Epithelial cell of prostate (primary cell): ENCODE measurements around the gene FXYD3.

Source experiments
- DNase-seq: peaks from one replicate; pipeline ENCODE4 v3.0.0-alpha.2; 2011; ENCODE audit warnings: low read depth, low spot score
- H3K27ac ChIP-seq: fragments of 450-650 bp; 2 replicates; pipeline ENCODE4 v1.5.1; 2017; ENCODE audit warnings: mild to moderate bottlenecking

Gene FXYD3, protein sequence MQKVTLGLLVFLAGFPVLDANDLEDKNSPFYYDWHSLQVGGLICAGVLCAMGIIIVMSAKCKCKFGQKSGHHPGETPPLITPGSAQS

DNA sequence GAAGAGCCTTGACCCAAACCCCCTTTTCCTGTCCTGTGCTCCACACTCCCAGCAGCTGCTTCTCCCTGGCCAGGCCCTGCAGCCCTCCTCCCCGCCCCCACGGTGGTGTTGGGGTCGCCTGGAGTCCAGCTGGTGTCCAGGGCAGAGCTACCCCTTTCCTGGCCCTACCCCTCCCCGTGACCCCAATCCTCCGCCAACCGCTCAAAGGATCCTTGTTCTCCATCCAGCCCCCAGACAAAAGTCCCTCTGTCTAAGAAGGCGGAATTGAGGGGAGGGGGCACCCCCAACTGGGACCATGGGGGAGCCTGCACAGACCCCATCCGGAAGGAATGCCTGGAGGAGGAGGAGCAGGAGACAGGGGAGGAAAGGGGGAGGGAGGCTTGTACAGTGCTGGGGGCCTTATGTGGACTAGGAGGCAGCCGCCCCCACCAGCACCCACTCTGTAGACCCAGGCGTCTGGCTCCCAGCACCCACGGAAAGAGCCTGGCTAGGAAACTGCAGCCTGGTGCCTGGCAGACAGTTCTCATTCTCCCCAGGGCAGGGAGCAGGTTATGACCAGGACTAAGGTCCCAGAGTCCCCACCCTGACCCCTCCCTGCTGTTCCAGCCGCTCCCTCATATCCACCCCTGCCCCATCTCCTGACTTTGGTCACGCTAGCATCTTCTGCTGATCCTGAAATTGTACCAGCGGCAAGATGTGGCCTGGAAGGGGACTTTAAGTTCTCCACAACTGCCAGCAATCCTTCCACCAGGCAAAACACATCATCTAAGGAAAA, at the start of gene FXYD3:
Gene FXYD3 (plus strand): TSS at position 647 of the 775 bp plus-strand sequence. CDS start 3,554 bp downstream, outside the sequence.
- no peak for DNase-seq
- H3K27ac ChIP-seq: peak within 1 kb of the TSS; percentile 90

DNA sequence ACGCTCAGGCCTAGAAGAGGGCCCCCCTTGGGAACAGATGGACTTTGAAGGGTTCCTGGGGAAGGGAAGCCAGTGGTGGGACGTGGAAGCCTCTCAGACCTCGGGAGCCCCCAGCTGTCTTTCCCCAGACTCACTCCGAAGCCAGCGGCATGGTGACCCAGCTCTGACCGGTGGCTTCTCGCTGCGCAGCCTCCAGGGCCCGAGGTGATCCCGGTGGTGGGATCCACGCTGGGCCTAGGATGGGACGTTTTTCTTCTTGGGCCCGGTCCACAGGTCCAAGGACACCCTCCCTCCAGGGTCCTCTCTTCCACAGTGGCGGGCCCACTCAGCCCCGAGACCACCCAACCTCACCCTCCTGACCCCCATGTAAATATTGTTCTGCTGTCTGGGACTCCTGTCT, 49.5 kb upstream of the FXYD3 start:
- no peak for DNase-seq
- no peak overlapping the region for H3K27ac ChIP-seq

GRCh38 chr19:35066691-35067563, 48.7 kb upstream of the FXYD3 start:
- DNase-seq: no peak
- no peak overlapping the region for H3K27ac ChIP-seq

DNA sequence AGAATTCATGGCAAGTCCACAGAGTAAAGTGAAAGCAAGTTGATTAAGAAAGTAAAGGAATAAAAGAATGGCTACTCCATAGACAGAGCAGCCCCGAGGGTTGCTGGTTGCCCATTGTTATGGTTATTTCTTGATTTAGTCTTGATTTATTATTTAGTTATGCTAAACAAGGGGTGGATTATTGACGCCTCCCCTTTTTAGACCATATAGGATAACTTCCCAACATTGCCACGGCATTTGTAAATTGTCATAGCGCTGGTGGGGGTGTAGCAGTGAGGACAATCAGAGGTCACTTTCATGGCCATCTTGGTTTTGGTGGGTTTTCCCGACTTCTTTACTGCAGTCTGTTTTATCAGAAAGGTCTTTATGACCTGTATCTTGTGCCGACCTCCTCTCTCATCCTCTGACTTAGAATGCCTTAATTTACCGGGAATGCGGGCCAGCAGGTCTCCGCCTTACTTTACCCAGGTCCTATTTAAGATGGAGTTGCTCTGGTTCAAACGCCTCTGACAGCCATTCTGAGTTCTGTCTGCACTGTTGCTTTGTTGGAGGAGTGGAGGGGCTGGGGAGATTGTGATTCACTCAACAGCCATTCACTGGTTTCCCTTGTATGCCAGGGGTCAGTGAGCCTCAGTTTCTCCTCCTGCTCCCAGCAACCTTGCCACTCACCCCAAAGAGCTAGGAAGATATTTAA, 46.5 kb upstream of the FXYD3 start:
- H3K27ac ChIP-seq: no peak overlapping the region
- no peak for DNase-seq

DNA sequence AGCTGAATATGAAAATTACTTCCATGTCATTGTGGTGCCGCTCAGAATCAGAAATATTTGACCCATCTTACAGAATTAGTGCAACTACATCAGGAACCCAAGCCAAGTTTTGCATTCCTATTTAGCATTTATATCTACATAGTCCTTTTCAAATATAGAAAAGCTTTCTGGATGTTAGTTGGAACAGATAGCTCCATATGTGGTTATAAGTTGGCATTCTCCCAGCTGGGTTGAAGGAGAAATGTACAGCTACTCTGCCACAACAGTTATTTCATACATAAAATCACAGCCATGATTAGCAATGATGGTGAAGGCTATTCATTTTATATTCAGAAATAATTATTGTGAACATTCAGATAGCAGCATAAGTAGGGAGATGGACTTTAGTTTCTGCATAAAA, 45.9 kb upstream of the FXYD3 start:
- no peak for DNase-seq
- H3K27ac ChIP-seq: no peak overlapping the region

GRCh38 chr19:35070471-35070870, 45.2 kb upstream of the FXYD3 start:
- H3K27ac ChIP-seq: no peak overlapping the region
- no peak for DNase-seq

DNA sequence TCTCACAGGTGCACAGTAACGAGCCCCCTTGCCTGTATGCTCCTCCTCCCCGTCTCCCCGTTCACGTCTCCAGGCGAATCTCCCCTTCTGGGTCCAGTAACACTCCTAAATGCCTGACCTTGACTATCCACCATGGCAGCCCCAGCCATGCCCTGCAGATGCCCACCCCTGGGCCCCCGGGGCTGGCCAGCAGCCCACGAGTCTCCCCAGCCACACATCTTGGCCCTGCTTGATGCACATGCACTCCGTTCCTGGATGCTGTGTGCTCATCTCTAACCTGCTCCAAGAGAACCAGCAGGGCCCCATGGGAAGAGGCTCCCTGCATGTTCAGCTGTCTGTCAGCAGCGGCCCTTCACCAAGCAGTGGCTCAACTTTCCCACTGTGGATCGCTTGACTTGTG, 42.1 kb upstream of the FXYD3 start:
- no peak overlapping the region for H3K27ac ChIP-seq
- no peak for DNase-seq

DNA sequence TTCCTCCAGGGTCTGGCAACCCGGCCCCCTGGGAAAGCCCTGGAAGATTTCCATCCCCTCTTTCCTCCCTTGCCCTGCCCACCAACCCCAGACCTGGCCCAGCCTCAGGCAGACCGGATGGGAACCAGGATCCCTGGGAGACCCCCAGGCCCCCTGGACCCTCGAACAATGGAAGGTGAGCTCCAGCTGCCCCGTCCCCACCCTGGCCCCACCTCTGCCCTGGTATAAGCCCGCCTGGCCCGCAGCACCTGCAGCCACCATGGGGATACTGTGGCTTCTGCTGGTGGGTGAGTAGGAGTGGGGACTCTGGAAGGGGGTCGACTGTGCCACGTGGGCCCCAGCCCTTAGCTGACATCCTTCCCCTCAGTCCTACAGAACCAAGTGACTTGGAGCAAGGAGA, 41.7 kb upstream of the FXYD3 start:
- no peak for DNase-seq
- H3K27ac ChIP-seq: no peak overlapping the region

GRCh38 chr19:35074426-35075201, 41.0 kb upstream of the FXYD3 start:
- DNase-seq: no peak
- H3K27ac ChIP-seq: no peak overlapping the region

DNA sequence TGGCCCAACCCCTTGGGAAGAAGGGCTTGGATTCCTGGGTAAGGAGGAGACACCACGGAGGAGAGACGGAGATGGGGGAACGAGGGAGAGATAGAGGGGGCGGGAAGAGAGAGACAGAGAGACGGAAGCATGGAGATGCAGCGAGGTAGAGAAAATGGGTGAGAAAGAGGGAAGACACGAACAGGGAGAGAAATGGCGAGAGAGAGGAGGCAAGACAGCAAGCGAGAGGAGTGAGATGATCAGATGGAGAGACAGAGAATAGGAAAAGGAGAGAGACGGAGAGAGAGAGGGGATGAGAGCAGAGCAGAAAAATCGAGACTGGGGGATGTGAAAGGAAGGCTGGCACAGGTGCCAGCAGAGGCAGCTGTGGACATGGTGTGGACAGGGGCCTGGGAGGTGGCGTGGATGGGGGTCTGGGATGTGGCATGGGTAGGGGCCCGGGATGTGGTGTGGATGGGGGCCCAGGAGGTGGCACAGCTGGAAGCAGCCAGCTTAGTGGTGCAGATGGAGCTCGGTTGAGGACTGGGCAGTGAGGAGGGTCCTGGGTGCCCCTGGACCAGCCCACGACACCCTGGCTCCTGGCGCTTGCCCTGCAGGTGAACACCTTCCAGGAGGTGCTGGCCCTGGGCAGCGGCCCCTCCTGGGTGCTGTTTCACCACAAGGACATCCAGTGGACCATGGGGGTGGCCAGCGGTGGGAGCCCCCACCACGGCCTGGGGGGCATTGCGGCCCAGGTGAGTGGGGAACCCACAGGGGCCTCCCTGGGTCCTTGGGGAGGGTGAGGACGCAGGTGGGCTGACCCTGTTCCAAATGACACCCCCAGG, 40.2 kb upstream of the FXYD3 start:
- no peak for DNase-seq
- no peak overlapping the region for H3K27ac ChIP-seq

- no peak overlapping the region for H3K27ac ChIP-seq
- DNase-seq: no peak
Measured at GRCh38 chr19:35076026-35076370, 39.6 kb upstream of the FXYD3 start.

- no peak overlapping the region for H3K27ac ChIP-seq
- DNase-seq: no peak
Measured at GRCh38 chr19:35076657-35077056, 39.0 kb upstream of the FXYD3 start.

DNA sequence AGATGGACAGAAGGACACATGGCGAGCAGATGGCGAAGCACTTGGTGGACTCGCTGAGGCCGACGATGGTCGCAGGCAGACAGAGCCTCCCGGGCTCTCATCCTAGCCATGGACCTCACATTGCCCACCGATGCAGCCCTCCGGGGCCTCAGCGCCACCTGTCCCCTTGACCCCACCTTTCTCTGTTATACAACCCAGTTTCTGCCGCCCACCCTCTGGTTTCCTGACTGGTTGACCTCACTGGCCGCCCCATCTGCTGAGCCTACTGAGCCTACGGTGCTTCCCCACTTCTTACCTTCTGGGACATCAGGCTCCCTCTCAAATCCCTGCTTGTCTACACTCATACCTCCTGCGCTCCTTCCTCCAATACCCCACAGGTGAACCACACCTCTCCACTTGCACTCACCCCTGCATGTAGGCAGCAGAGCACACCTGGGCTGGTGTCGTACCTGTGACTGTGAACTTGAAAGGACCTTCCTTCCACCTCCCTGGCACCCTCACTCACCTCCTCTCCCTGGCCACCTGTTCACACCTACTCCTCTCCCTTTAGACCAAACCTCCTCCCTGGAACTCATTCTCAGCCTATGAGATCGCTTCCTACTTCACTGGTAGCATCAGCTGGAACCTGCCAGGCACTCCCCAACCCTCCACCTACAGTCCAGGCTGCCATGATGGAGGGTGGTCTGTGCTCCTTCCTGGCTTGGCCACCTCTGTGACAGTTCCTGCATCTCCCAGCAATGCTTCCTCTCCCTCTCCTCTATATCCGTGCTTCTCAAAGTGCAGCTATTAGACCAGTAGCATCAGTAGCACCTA, 38.0 kb upstream of the FXYD3 start:
- H3K27ac ChIP-seq: no peak overlapping the region
- DNase-seq: no peak

DNA sequence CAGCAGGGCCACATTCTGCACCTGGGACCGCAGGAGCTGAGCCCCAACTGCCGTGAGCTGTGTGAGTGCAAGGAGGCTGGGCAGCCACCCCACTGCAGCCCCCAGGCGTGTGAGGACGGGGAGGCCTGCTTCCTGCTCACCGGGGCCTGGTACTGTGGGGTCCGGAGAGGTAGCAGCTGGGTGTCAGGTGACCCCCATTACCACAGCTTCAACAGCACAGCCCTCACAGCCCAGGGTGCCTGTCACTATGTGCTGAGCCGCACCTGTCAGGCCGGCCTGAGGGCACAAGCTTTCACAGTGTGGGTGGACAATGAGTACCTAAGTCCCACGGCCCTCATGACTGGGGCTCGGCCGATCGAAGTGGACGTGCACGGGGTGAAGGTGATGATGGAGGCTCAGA, 35.8 kb upstream of the FXYD3 start:
- no peak overlapping the region for H3K27ac ChIP-seq
- DNase-seq: no peak

DNA sequence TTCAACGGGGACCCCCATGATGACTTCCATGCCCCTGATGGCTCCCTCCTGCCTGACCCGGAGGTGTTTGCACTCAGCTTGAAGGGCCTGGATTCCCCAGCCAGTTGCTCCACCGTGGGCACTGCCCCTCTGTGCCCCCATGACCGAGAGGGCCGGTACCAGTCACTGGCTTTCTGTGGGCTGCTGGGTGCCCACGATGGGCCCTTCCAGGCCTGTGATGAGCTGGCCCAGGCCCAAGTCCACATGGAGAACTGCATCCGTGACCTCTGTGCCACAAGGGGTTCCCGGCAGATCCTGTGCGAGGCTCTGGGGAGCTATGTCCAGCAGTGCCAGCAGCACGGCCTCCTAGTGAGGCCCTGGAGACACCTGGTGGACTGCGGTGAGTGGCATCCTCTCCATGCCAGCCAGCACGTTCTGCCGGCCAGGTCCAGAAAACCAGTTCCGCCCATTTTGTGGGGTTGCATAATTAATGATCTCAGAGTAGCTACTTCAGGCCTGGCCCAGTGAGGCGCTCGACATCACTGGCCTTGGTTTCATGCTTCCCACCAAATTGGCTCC, 34.9 kb upstream of the FXYD3 start:
- no peak for DNase-seq
- no peak overlapping the region for H3K27ac ChIP-seq

GRCh38 chr19:35081201-35081600, 34.4 kb upstream of the FXYD3 start:
- H3K27ac ChIP-seq: no peak overlapping the region
- no peak for DNase-seq

GRCh38 chr19:35083691-35084508, 31.7 kb upstream of the FXYD3 start:
- DNase-seq: no peak
- no peak overlapping the region for H3K27ac ChIP-seq

DNA sequence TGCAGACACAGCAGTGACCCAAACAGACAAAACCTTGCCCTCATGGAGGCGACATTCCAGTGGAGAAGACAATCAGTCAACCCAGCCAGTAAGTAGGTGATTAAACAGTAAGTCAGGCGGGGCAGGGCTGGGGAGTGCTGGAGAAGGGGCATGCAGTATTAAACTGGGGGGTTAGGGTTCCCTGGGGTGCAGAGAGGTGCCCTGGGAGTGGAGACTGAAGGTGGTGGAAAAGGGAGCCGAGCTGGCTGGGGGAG, 31.2 kb upstream of the FXYD3 start:
- no peak for DNase-seq
- no peak overlapping the region for H3K27ac ChIP-seq
